GM12878 (cell line): ENCODE measurements around the gene H1-8. TPM values are rescaled to one million over a fixed set of nuclear protein-coding genes. Genes with fewer than 3 reads are reported as not detected.
A peak's percentile ranks its signal among the peaks of the same experiment; 100 is the strongest.

Source experiments
- ATAC-seq: fragments of 200-7000 bp; cut with Tn5 transposase; 3 replicates; pipeline ENCODE4 v1.9.1; 2020; ENCODE audit warnings: mild to moderate bottlenecking, moderate library complexity
- BruUV-seq: library from RNA; stranded (reverse); fragments of 400-500 nt; replicated peaks from 2 replicates; lab custom pipeline; 2021; lab: Mats Ljungman, UMichigan
- CTCF ChIA-PET: fragments of 300-600 bp; sonication (Branson Sonifier 250); formaldehyde crosslinking; extraction: SDS; loops from one replicate; lab custom pipeline; 2021; ENCODE audit warnings: inconsistent platforms; lab: Yijun Ruan, JAX
- POLR2A ChIA-PET: fragments of 350-600 bp; formaldehyde crosslinking; extraction: SDS; loops from one replicate; lab custom pipeline; 2021; ENCODE audit warnings: inconsistent platforms; lab: Charles Lee
- RAD21 ChIA-PET: fragments of 300-600 bp; sonication (Branson Sonifier 250); formaldehyde crosslinking; loops from one replicate; lab custom pipeline; 2023; ENCODE audit warnings: antibody characterized with exemption; ENCODE audit not compliant: unreplicated experiment; lab: Charles Lee
- SMC1A ChIA-PET: fragments of 300-600 bp; sonication (Branson Sonifier 250); formaldehyde crosslinking; loops from one replicate; lab custom pipeline; 2023; ENCODE audit not compliant: unreplicated experiment, uncharacterized antibody; lab: Charles Lee
- DNase-seq: peaks from one replicate; pipeline ENCODE4 v3.0.0-alpha.2; 2011; ENCODE audit warnings: low read depth, low spot score
- FAIRE-seq: peaks from 3 replicates; lab custom pipeline; 2011; peaks lifted over from hg19 to GRCh38; lab: Jason Lieb, UNC
- H2AFZ ChIP-seq: 2 replicates; pipeline ENCODE4 v1.6.0; 2011; ENCODE audit warnings: low read depth, low read length, control low read depth; ENCODE audit not compliant: control insufficient read depth
- H3K27ac ChIP-seq: 2 replicates; pipeline ENCODE4 v1.5.1; 2011; ENCODE audit warnings: control low read depth; ENCODE audit not compliant: control insufficient read depth, insufficient read depth
- H3K27me3 ChIP-seq, 2 experiments: replicated peaks in 1 of 2; 2 replicates each; pipeline versions ENCODE4 v1.6.0 to v1.6.1; 2011; ENCODE audit warnings: low read length in 1 of 2; ENCODE audit not compliant: control insufficient read depth in 2 of 2, insufficient read depth in 2 of 2
- H3K36me3 ChIP-seq, 2 experiments: 2 replicates each; pipeline ENCODE4 v1.5.1; 2011; ENCODE audit warnings: low read length in 1 of 2; ENCODE audit not compliant: control insufficient read depth in 2 of 2, insufficient read depth in 2 of 2
- H3K4me1 ChIP-seq: 2 replicates; pipeline ENCODE4 v1.6.1; 2011; ENCODE audit warnings: mild to moderate bottlenecking, low read length, moderate library complexity, mixed read lengths; ENCODE audit not compliant: control insufficient read depth, insufficient read depth
- H3K4me2 ChIP-seq: 2 replicates; pipeline ENCODE4 v1.6.0; 2011; ENCODE audit warnings: control low read depth; ENCODE audit not compliant: control insufficient read depth, insufficient read depth
- H3K4me3 ChIP-seq: fragments of 200-600 bp; sonication (generic); 2 replicates; pipeline ENCODE4 v1.5.1; 2016
- H3K79me2 ChIP-seq: 2 replicates; pipeline ENCODE4 v1.6.0; 2011; ENCODE audit warnings: low read length; ENCODE audit not compliant: control insufficient read depth, insufficient read depth
- H3K9ac ChIP-seq: 2 replicates; pipeline ENCODE4 v1.8.0; 2011; ENCODE audit warnings: low read length, control low read depth, mixed read lengths; ENCODE audit not compliant: control insufficient read depth, insufficient read depth
- H3K9me3 ChIP-seq: replicated peaks from 3 replicates; pipeline ENCODE4 v1.5.1; 2011; ENCODE audit warnings: mild to moderate bottlenecking, low read length; ENCODE audit not compliant: control insufficient read depth, insufficient read depth
- H4K20me1 ChIP-seq: 2 replicates; pipeline ENCODE4 v1.6.0; 2011; ENCODE audit not compliant: control insufficient read depth, insufficient read depth
- BCL3 ChIP-seq: IDR thresholded peaks from 2 replicates; pipeline ENCODE4 v1.6.1; 2011; ENCODE audit warnings: borderline replicate concordance, low read depth, mild to moderate bottlenecking, moderate library complexity, low read length; ENCODE audit not compliant: insufficient read depth, poor library complexity, severe bottlenecking
- CBFB ChIP-seq: IDR thresholded peaks from 2 replicates; pipeline ENCODE4 v1.6.1; 2016; ENCODE audit warnings: antibody characterized with exemption, low read depth
- EP300 ChIP-seq, 2 experiments: fragments of 150-350 bp in 1 of 2; IDR thresholded peaks; 2 replicates each; pipeline ENCODE4 v1.6.1; 2011 to 2012; ENCODE audit warnings: low read depth in 2 of 2, low read length in 2 of 2, borderline replicate concordance in 1 of 2, improper control_type of control experiment in 1 of 2, inconsistent platforms in 1 of 2; ENCODE audit not compliant: control insufficient read depth in 1 of 2
- IKZF2 ChIP-seq, 2 experiments: fragments of 450-650 bp; IDR thresholded peaks; 2 replicates each; pipeline ENCODE4 v1.6.1; 2017; ENCODE audit warnings: mild to moderate bottlenecking in 2 of 2, moderate library complexity in 2 of 2
- MYB ChIP-seq: fragments of 150-350 bp; IDR thresholded peaks from 2 replicates; pipeline ENCODE4 v1.6.1; 2014; ENCODE audit warnings: mild to moderate bottlenecking, low read depth, low read length, borderline replicate concordance
- PML ChIP-seq: IDR thresholded peaks from 2 replicates; pipeline ENCODE4 v1.6.1; 2012; ENCODE audit warnings: low read length, inconsistent platforms
- SUZ12 ChIP-seq: fragments of 200-600 bp; sonication (generic); IDR thresholded peaks from one replicate; pipeline ENCODE4 v1.6.1; 2018; ENCODE audit warnings: antibody characterized with exemption, mild to moderate bottlenecking; ENCODE audit not compliant: unreplicated experiment
- TBL1XR1 ChIP-seq: IDR thresholded peaks from 2 replicates; pipeline ENCODE4 v1.6.1; 2012; ENCODE audit warnings: low read depth, low read length, improper control_type of control experiment
- ZNF217 ChIP-seq: fragments of 450-650 bp; IDR thresholded peaks from 2 replicates; pipeline ENCODE4 v1.6.1; 2017; ENCODE audit warnings: antibody characterized with exemption, mild to moderate bottlenecking
- WGBS: methylation state at CpG from one replicate; pipeline ENCODE4 v1.1.6; 2016; ENCODE audit warnings: low lambda C conversion rate; ENCODE audit not compliant: insufficient replicate concordance, insufficient coverage; ENCODE audit errors: missing lambda C conversion rate; 5-methylcytosine and 5-hydroxymethylcytosine counted together
- in situ Hi-C: fragments of 300-500 bp; cut with MboI; formaldehyde crosslinking; loops from 9 replicates; pipeline ENCODE4 v1.14.3; 2018; ENCODE audit warnings: mixed read lengths
- intact Hi-C: fragments of 100-400 bp; cut with micrococcal nuclease; formaldehyde crosslinking; loops from one replicate; pipeline ENCODE4 v1.14.2; 2022; ENCODE audit not compliant: unreplicated experiment
- polyA plus RNA-seq, 11 experiments: library from polyadenylated mRNA; depleted of rRNA in 4 of 11; unstranded in 6 of 11; stranded (reverse) in 5 of 11; fragments of >200 nt; fragmentation: Nextera tagmentation in 4 of 11; fragmentation: Illumina TruSeq in 1 of 11; extraction: Ambion mirVana in 4 of 11; extraction: Trizol in 1 of 11; gene quantifications; 1 replicate in 1 of 11; 2 replicates in 10 of 11; pipeline versions ENCODE4 v1.2.1 to v1.2.3, GENCODE V29; 2011 to 2016; ENCODE audit warnings: inconsistent platforms in 2 of 11, missing spikeins in 2 of 11, low read depth in 1 of 11
- total RNA-seq, 4 experiments: library from RNA; depleted of rRNA in 3 of 4; stranded (reverse); fragments of >200 nt in 3 of 4; fragmentation: Illumina TruSeq in 1 of 4; extraction: Trizol in 1 of 4; gene quantifications; 2 replicates each; pipeline versions ENCODE4 v1.2.1 to v1.2.3, GENCODE V29; 2013 to 2021

H1-8 gene
- total and polyA plus RNA-seq, 10 of the 15 experiments (the other 5 are each of a cell fraction or from before 2014, with no cell fraction given) = not detected

- TF ChIP-seq PML (no peak), BCL3 (peak; percentile 87)
- intact Hi-C loops = no loop called here
- Histone ChIP-seq H3K9ac (no peak overlapping the region), H3K27me3 (no peaks in the 10 kb centered on the region), H3K36me3 (no peaks in the 10 kb centered on the region; a peak in 1 of 4 replicates), H3K27ac (no peak overlapping the region), H4K20me1 (no peaks in the 10 kb centered on the region), H3K4me1 (no peaks in the 10 kb centered on the region), H3K9me3 (no peaks in the 10 kb centered on the region), H3K4me2 (no peak overlapping the region), H3K79me2 (no peaks in the 10 kb centered on the region), H3K4me3 (no peak overlapping the region), H2AFZ (no peak overlapping the region)
- WGBS = 81% methylated on average over 13 of the region's 13 CpGs
- ChIA-PET CTCF (no interaction called here), RAD21 (no interaction called here), POLR2A (interaction anchor here (0.5 kb wide), 1 partner anchor 104 kb away, joined by 3 read pairs; no protein-coding TSS in a partner anchor), SMC1A (no interaction called here)
- no peak for ATAC-seq
- no TSS peak for BruUV-seq
- no peak for FAIRE-seq
- no peak for DNase-seq
- in situ Hi-C loops = no loop called here
Observed at GRCh38 chr3:129503471-129504291, 39.3 kb upstream of the H1-8 start.

- TF ChIP-seq IKZF2 (IDR thresholded peaks at IDR 0.05) (no peak), SUZ12 (no peak), TBL1XR1 (no peak), ZNF217 (no peak), EP300 (IDR thresholded peaks at IDR 0.05; ENCODE audit: borderline replicate concordance in 1 of 2, control insufficient read depth in 1 of 2, low read depth in 2 of 2, low read length in 2 of 2) (no peak), CBFB (no peak), MYB (no peak)
- Histone ChIP-seq H4K20me1 (no peaks in the 10 kb centered on the region), H3K27me3 (no peaks in the 10 kb centered on the region), H3K27ac (no peak overlapping the region), H3K36me3 (no peaks in the 10 kb centered on the region; a peak in 1 of 4 replicates), H3K79me2 (no peaks in the 10 kb centered on the region), H3K9ac (no peak overlapping the region), H2AFZ (no peak overlapping the region), H3K9me3 (no peaks in the 10 kb centered on the region), H3K4me3 (no peak overlapping the region), H3K4me1 (no peaks in the 10 kb centered on the region), H3K4me2 (no peak overlapping the region)
- ATAC-seq (no peak), DNase-seq (no peak), FAIRE-seq (no peak)
- in situ Hi-C loops = no loop called here
- BruUV-seq = no TSS peak
- RAD21 ChIA-PET = interaction anchor here (1.0 kb wide), 1 partner anchor 15 kb away, joined by 3 read pairs; no protein-coding TSS in a partner anchor
- CTCF ChIA-PET = no interaction called here
- POLR2A ChIA-PET = no interaction called here
- SMC1A ChIA-PET = no interaction called here
- intact Hi-C loops = no loop called here
- WGBS = 89% methylated on average over 5 of the region's 5 CpGs
Observed at GRCh38 chr3:129504471-129505100, 38.4 kb upstream of the H1-8 start.
